ENCODE results near the gene UPK3A.

DNA sequence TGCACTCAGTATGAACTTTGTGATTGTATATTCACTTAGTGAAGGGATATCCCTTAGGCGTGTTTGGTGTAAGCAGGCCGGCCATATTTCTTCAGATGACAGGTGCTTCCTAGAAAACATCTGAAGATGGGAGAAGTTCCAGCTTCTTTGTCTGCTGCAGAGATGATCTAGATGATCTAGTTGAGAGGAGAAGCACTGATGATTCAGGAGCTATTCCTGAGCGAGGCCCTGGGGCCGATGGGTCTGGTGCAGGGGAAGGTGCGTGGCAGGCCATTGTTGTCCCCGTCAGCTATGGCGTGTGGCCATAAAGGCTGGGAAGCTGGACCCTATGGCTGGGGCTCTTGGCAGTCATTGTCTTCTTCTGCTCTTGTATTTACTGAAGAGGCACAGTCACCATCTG lies 38.9 kb downstream of the UPK3A start:
- TF ChIP-seq, protein P1, sequence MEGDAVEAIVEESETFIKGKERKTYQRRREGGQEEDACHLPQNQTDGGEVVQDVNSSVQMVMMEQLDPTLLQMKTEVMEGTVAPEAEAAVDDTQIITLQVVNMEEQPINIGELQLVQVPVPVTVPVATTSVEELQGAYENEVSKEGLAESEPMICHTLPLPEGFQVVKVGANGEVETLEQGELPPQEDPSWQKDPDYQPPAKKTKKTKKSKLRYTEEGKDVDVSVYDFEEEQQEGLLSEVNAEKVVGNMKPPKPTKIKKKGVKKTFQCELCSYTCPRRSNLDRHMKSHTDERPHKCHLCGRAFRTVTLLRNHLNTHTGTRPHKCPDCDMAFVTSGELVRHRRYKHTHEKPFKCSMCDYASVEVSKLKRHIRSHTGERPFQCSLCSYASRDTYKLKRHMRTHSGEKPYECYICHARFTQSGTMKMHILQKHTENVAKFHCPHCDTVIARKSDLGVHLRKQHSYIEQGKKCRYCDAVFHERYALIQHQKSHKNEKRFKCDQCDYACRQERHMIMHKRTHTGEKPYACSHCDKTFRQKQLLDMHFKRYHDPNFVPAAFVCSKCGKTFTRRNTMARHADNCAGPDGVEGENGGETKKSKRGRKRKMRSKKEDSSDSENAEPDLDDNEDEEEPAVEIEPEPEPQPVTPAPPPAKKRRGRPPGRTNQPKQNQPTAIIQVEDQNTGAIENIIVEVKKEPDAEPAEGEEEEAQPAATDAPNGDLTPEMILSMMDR (IDR thresholded peaks at IDR 0.05; ENCODE audit: low read length): no peak
- no peak for TF ChIP-seq EZH2phosphoT487 (IDR thresholded peaks at IDR 0.05; ENCODE audit: low read length)

All from MM.1S (cell line).